GM19035 (cell line): Measurements from ENCODE around the gene INSYN1.
"Not testable (repeated sequence)": the region's sequence is repeated elsewhere in the genome, so short reads cannot be mapped to it uniquely, and the experiment has no call there.

Source experiments
- ATAC-seq: cut with Tn5 transposase; IDR thresholded peaks from one replicate; pipeline ENCODE4 v1.9.1; 2021; ENCODE audit not compliant: unreplicated experiment

The INSYN1 gene

DNA sequence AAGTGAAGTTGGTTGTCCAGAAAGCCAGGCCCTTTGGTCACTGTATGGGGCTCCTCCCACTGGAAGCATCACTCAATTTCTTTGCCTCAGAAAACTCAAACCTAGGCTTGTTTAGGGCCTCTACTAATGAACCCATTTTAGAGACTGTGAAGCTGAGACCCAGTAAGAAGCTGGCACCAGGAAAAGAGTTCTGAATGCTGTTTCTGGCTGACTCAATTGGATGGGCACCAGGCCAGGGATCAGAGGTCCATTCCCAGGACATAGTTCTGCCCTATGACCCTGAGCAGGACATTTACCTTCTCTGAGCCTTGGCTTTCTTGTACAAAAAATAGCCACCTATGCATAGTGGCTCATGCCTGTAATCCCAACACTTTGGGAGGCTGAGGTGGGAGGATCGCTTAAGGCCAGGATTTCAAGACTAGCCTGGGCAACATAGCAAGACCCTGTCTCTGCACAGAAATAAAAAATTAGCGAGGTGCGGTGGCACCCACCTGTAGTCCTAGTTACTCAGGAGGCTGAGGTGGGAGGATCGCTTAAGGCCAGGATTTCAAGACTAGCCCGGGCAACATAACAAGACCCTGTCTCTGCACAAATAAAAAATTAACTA lies 38.4 kb downstream of the INSYN1 start:
- ATAC-seq: no peak

DNA sequence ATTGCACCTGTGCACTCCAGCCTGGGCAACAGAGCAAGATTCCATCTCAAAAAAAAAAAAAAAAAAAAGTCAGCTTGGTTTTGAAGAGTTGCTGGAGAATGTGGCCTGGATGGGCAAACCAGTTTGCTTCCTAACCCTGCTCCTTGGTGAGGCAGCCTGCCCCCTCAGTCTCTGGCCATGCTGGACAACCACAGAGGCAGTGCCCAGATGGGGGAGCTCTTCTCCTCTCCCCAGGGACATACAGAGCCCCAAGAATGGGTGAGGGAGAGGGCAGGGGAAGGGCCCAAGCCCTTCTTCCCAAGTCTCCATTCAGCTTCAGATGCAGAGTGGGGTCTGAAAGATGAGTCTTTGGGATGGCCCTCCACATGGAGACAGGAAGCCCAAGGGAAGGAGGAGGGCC lies 41.0 kb downstream of the INSYN1 start:
- ATAC-seq: no peak

DNA sequence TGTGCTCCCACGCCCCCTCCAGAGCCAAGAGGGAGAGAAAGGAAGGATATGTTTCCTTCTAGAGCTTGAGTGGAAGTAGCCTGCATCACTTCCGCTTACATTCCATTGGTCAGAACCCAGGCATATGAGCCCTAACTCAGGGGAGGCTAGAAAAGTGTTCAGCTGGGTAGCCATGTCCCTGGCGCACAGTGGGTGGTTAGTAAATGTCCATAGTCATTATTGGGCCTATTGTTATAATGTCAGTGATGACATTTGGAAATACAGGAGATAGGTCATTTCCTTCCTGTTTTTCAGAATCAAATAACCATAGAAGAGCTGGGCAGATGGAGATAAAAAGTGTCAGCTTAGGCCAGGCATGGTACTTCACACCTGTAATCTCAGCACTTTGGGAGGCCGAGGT lies 41.6 kb downstream of the INSYN1 start:
- ATAC-seq: no peak

DNA sequence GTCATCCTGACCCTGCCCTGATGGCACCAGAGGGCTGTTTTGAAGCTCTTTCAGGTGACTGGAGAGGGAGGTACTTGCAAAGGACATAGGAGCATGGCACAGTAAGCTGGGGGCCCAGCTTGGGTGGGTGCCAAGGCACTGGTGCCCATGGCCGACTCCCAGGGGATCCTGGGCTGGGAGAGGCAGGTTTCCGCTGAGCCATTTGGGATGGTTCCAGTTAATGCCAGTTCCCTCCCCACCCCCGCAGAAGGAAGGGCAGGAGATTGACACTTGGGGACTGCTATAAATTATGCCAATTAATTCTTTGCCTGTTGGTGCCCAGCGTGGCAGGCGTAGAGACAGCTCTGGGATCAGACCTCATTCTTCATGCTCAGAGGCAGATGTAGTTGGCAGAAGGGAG lies 42.8 kb downstream of the INSYN1 start:
- no peak for ATAC-seq

DNA sequence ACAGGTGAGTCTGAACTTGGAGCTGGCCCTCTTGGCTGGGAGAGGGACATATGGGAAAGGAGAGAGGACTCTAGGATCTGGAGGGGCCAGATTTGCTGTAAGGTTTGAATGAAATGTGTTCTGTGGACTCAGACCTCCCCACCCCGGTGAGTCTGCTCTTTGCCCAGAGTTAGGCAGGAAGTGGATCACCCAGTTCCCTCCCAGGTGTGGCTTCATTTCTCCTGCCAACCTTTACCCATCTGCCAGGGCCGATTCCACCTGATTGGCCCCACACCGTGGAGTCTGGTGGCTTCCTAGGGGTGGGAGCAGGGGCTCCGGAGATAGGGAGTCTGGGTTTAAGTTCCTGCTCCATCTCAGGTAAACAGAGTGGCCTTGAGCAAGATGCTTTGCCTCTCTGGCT lies 43.5 kb downstream of the INSYN1 start:
- ATAC-seq: no peak

DNA sequence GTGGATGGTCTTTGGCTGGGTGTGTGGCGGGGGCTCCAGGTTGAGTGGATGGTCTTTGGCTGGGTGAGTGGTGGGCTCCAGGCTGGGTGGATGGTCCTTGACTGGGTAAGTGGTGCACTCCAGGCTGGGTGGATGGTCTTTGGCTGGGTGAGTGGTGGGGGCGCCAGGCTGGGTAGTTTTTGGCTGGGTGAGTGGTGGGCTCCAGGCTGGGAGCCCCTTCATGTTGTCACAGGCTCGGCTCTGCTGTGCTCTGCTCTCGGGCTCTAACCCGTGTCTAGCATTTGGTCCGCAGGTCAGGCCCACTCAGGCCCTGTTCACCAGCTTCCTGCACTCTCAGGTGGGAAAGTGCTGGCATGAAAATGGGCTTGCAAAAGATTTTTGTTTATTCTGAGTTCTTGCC lies 43.9 kb downstream of the INSYN1 start:
- no peak for ATAC-seq

DNA sequence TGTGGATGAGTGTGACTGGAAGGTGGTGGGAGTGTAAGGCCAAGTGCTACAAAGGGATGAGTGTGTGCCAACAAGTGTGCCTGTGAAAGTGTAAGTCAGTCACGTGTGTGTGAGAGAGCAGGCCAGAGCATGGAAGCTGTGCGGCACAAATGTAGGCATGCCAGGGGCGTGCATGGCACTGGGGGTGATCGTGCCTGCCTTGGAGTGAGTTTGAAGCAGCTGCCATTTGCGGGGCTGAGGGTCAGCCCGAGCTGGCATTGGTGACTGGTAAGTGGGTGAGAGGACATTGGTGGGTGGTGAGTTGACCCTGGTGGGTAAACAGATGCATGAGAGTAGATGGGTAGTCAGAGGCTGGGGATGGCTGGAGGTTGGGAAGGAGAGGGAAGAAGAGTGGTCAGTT lies 44.5 kb downstream of the INSYN1 start:
- no peak for ATAC-seq

DNA sequence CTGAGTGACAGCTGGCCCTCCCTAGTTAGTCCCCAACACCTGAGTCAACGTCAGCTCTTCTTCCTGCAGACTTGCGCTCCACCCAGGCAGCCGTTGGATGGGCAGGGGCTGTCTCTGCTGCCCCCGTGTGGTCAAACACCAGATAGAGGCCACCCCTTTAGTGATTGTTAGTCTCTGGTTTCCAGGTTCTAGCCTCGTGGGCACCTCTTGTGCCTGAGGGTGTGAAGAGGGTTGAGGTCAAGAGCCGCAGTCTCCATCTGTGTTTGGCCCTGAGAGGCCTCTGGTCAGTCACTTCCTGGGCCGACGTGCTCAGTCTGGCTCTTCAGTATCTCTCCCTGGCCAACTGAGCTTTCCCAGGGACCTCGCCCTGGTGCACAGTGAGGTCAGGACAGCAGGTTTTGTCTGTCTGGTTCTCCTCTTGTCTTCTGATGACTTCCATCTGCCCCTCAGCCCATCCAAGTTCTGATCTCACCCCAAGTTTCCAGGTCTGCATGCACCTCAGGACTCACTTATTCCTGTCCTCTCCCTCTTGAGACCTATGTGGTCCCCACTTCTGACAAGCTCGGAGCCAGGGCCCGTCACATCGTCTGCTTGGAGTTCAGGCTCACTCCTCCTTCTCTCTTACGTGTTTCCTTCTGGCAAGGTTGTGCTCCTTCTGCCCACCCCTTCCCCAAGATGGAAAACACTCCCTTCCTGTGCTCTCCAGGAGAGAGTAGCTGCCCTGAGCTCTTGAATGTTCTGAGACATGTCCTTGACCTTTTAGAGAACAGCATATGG lies 48.1 kb downstream of the INSYN1 start:
- ATAC-seq: no peak

DNA sequence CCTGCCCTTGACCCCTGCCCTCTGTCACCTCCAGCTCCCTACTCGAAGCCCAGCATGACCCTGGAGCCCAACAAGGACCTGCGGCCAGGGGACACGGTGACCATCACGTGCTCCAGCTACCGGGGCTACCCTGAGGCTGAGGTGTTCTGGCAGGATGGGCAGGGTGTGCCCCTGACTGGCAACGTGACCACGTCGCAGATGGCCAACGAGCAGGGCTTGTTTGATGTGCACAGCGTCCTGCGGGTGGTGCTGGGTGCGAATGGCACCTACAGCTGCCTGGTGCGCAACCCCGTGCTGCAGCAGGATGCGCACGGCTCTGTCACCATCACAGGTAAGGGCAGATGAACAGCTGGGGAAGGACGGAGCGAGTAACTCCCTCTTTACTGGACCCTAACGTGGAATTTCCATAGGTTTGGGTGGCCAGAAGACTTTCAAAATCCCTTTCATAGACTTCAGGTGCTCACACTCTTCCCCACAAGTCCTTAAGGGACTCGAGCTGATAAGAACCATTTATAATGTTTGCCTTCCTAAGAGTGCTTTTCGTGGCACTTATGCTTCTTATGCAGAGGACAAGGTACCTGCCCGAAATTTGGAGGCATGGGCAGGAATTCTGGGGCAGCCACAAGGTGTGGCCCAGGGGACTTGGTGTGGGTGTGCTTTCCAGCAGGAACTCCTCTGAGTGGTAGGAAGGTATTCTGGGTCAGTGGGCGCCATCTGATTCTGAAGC lies 48.8 kb downstream of the INSYN1 start:
- not testable (repeated sequence) for ATAC-seq

DNA sequence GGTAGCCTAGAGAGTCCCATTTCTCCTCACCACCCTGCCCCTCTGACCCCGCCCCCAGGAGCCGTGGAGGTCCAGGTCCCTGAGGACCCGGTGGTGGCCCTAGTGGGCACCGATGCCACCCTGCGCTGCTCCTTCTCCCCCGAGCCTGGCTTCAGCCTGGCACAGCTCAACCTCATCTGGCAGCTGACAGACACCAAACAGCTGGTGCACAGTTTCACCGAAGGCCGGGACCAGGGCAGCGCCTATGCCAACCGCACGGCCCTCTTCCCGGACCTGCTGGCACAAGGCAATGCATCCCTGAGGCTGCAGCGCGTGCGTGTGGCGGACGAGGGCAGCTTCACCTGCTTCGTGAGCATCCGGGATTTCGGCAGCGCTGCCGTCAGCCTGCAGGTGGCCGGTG lies 49.5 kb downstream of the INSYN1 start:
- not testable (repeated sequence) for ATAC-seq

DNA sequence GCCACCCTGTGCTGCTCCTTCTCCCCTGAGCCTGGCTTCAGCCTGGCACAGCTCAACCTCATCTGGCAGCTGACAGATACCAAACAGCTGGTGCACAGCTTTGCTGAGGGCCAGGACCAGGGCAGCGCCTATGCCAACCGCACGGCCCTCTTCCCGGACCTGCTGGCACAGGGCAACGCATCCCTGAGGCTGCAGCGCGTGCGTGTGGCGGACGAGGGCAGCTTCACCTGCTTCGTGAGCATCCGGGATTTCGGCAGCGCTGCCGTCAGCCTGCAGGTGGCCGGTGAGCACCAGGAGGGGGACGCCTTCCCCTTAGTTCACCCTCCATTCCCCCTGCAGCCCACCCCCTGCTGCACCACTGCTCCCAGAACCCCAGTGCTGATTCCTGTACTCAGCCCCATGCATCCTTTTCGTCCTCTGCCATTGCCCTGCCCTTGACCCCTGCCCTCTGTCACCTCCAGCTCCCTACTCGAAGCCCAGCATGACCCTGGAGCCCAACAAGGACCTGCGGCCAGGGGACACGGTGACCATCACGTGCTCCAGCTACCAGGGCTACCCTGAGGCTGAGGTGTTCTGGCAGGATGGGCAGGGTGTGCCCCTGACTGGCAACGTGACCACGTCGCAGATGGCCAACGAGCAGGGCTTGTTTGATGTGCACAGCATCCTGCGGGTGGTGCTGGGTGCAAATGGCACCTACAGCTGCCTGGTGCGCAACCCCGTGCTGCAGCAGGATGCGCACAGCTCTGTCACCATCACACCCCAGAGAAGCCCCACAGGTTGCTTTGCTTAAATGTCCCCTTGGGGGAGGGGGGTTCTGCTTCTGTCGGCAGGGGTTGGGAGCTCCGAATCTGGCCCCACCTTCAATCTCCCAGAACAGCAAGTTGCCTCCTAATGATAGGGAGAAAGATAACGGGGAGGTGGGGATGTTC lies 50.6 kb downstream of the INSYN1 start:
- not testable (repeated sequence) for ATAC-seq

DNA sequence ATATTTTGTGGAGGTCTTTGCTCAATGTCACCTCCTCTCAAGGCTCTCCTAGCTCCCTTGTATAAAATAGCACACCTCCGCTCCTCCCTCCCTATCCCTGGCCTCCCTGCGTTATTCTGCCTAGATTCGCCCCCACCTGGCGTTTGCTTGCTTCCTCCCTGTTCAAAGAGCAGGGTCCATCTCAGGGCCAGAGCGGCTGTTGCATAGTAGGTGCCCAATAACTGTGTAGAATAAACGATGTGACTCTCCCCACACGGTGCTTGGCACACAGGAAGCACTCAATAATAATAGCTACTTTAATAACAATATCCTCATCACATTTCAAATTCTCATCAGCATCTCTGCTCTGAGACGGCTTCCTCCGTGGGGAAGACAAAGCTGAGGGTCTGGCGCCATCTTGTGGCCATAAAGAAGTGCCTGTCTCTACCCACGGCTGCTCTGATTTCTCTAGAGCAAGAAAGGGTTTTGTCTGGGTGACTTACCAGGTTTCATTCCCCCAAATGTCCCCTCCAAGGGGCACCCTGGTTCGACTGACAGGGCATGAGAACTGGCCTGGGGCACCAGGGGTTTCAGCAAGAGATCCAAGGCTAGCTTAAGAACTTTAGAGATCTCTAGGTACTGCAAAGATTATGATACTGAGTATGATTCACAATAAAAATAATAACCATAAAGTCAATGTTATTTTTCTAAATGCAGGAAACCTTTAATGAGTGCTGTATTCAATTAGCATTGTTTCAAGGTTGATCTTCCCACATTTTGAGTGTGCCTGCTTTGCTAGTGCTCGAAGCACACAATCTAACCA lies 52.9 kb downstream of the INSYN1 start:
- no peak for ATAC-seq

DNA sequence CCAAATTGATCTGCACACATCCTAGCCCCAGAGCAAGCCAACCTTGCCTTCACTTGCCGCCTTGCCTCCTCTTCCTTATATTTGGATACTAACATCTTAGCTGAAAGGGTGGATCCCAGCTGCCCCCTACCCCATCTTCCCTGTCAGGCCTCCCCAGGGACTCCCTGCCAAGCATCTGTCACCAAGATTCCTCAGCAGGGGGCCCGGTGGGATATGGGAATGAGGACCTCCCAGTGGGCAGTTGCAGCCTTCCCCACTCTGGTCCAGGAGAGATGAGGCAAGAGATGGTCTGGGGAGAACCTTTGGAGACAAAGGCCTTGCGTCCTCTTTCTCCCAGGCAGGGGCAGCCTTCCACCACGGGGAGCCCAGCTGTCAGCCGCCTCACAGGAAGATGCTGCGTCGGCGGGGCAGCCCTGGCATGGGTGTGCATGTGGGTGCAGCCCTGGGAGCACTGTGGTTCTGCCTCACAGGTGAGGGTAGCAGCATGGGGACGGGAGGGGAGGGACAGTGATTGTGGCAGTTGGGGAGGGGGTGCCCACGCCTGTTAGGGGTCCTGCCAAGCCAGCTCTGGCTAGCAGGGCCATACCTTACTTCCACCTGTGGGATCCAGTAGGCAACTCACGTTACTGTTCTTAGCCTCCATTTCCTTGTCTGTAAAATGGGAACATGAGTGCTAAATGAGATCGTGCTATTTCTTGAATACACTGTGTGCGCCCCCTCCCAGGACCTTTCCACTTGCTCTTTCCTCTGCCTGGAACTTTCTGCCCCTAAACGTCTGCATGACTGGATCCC lies 53.7 kb downstream of the INSYN1 start:
- ATAC-seq: no peak

DNA sequence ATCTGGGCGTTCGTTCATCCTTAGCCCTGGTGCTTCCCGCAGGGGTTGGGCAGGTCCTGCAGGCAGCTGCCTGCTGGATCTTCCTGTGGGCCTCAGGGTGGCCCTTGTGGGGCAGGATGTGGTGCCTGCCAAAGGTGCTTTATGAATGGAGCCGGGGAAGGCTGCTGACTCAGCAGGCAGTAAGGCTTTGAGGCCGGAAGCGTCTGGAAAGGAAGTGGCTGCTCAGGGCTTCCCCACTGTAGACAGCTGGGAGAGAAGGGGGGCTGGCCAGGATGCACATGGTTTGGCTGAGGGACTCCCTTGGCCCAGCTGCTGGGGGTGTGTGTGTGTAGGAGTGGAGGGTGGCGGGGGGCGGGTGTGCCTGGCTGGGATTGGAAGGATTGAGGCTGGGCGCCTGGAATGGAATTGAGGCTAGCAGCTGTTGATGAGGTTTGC lies 56.1 kb downstream of the INSYN1 start:
- ATAC-seq: peak; percentile 71

DNA sequence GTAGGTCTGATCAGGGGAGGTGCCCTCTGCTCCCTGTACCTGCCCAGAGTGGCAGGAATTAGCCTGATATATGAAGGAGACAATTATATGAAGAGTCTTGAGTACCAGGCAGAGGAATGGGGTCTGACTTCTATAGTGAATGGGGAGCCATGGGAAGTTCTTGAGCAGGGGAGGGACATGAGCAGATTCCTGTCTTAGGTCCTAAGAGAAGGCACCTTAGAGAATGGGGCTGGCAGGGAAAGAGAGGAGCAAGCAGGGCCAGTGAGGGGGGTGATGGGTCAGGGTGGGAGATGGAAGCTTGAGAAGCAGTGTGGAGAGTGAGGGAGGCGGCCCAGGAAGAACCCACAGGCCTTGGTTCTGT lies 56.5 kb downstream of the INSYN1 start:
- no peak for ATAC-seq

DNA sequence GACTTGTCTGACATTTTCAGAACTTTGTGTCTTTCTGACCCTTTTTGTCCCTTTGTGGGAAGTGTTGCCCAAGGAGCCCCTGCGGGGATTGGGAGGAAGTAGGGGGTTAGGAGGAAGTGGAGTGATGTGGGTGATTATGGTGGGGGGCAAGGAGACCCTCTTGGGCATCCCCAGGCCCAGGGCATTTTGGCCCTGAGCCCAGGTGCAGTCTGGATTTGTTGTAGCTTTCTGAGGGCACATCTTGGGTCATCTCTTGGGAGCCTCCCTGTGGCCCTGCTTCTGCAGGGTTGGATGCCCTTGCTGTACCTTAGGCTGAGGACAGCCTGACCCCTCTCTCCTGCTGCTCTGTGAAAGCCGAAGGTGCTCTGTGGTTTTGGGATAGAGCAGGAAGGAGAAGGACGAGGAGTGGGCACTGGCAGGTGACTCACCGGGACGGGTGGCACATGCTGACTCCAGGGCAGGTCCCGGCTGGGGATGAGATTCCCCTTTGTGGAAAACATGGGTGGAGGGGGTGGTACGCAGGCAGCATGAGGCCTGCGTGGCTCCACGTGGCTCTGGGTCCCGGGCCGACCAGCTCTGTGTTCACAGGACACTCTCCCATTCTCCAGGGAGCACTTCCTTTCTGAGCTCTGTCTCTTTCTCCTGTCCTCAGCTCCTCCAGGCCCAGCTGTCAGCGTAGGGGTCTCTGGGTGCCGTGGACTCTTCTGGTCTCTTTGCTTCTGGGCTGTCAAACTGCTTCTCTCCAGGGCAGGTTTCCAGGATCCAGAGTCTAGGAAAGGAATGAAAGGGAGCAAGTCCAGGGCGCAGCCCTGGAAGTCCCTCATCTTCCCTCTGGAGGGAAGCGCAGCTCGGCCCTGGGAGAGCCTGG lies 57.1 kb downstream of the INSYN1 start:
- ATAC-seq: no peak

DNA sequence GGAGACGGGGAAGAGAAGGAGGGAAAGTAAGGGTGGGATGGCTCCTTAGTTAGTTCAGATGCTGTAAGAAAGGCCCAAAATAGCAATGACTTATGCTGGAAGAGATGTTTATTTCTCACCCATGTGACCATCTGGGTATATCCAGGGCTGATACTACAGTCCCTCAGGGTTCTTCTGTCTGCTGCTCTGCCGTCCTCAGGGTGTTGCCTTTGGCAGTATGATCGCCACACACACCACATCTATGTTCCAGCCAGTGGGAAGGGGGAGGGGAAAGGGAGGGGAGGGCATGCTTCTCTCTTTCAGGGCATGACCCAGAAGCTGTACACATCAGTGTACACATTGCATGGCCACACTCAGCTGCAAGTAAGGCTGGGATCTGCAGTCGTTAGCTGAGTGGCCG lies 58.7 kb downstream of the INSYN1 start:
- ATAC-seq: no peak

DNA sequence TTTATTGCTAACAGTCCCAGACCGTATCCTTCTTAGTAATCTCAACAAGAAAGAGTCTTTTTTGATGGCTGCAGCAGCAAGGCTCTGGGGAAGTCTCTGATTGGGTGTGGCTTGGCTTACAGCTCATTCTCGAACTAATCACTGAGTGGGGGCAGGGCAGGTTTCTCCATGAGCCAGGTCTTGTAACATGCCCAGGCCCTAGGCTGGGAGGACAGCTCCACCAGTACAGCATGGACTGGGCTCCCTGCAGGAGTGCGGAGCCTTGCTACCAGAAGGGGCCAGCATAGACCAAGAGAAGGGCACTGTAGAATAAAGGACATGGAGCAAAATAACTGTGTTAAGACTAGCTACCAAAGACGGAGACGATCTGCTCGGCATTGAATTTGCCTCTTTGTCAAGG lies 61.8 kb downstream of the INSYN1 start:
- no peak for ATAC-seq

DNA sequence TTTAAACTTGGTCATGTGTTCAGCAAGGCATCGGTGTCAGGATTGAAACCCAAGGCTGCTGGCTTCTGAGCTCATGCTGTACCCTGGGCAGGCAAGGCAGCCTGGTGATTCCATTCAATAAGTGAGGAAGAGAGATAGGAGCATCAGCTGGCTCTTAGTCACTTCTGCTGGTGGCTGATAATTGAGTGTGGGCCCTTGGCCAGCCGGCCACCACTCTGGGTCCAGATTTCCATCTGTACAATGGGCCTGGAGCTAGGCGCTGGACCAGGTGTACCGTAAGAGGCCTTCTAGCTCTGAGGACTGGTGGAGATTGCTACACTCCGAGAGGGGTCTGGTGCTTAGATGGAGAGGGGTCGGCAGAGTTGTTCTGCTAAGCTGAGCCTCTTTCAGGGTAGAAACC lies 64.7 kb downstream of the INSYN1 start:
- ATAC-seq: no peak
